Measurements from ENCODE around the gene GAS2L2. TPM values are rescaled to one million over a fixed set of nuclear protein-coding genes. Genes with fewer than 3 reads are reported as not detected.
A peak's percentile ranks its signal among the peaks of the same experiment; 100 is the strongest.

GAS2L2 gene
- total RNA-seq, 1 donor from 2014 or later, result 0.07 TPM

DNA sequence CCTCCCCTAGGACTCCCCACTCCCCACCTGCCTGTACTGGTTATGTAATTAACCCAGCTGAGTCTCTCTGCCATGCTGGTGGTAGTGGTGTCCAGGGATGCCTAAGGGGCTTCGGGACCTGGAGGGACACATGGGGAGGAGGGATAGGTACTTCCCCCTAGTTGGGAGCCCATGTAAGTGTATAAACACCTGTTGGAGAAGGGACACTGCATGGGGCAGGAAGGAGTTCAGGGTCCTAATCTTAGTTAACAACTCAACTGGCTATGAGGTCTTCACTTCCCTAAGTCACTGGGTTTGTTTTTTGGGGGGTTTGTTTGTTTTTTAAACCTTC, 20.3 kb downstream of the GAS2L2 start:
- no peak overlapping the region for H3K27ac ChIP-seq (ENCODE audit: low read depth, low read length)

DNA sequence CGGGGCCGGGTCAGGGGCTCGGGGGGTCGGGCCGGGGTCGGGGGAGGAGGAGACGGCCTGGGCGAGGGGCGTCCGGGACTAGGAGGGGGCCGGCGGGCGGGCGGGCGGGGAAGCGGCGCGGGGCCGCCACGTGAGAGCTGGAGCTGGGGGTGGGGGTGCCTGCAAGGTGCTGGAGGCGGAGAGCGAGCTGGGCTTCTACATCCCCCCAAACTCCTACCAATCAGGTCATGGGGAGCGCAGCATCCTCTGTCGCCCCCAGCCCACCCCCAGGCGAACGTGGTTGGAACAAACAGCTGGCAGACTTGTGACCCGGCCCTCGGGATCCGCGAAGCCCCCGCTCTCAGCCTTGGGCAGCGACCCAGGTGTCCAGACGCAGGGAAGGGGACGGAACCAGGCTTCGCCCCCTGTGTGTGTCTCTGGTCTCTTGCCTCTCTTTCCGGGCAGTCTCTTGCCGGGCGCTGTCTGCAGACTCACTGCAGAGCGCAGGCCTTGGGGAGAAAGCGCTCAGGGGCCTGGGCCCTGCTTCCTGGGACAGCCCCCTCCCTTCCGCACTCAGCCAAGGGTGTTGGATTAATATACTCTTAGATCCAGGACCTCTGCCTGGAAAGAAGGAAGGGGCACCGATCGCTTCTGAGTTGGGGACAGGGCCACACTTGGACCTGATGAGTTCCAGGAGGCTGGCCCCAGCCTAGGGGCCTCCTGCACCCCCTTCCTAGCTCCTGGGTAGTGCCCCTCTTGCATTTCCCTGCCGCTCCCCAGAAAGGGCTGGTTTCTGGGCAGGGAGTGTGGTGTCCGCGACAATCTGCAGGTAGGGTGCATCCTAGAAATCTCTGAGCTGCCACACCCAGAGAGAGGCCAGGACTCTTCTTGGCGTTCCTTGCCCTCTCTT, 20.9 kb downstream of the GAS2L2 start:
- no peak for DNase-seq (ENCODE audit: low read depth)
- peak overlapping the region; percentile 80 for H3K27ac Mint-ChIP-seq (ENCODE audit: unreplicated experiment)
- H3K4me2 ChIP-seq (ENCODE audit: low read length), result peak overlapping the region; percentile 94
- peak overlapping the region; percentile 58 for H3K9ac ChIP-seq (ENCODE audit: low read length)
- peak overlapping the region; percentile 62 for H3K4me3 ChIP-seq (ENCODE audit: insufficient read depth, low read depth, low read length)
- peak overlapping the region; percentile 88 for H3K4me3 Mint-ChIP-seq (ENCODE audit: unreplicated experiment)
- H4K20me1 ChIP-seq (ENCODE audit: insufficient read depth, low read length), result peaks cover 23% of the 10 kb centered on the region
- TF ChIP-seq, protein P1, sequence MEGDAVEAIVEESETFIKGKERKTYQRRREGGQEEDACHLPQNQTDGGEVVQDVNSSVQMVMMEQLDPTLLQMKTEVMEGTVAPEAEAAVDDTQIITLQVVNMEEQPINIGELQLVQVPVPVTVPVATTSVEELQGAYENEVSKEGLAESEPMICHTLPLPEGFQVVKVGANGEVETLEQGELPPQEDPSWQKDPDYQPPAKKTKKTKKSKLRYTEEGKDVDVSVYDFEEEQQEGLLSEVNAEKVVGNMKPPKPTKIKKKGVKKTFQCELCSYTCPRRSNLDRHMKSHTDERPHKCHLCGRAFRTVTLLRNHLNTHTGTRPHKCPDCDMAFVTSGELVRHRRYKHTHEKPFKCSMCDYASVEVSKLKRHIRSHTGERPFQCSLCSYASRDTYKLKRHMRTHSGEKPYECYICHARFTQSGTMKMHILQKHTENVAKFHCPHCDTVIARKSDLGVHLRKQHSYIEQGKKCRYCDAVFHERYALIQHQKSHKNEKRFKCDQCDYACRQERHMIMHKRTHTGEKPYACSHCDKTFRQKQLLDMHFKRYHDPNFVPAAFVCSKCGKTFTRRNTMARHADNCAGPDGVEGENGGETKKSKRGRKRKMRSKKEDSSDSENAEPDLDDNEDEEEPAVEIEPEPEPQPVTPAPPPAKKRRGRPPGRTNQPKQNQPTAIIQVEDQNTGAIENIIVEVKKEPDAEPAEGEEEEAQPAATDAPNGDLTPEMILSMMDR (IDR thresholded peaks at IDR 0.05; ENCODE audit: insufficient read depth, low read depth, low read length), result no peak
- H3K36me3 ChIP-seq (ENCODE audit: insufficient read depth, low read length), result peaks cover 8% of the 10 kb centered on the region
- peaks cover 24% of the 10 kb centered on the region for H3K4me1 Mint-ChIP-seq (ENCODE audit: low read depth, unreplicated experiment)
- H3K9me3 ChIP-seq (ENCODE audit: insufficient read depth, low read depth, low read length), result no peaks in the 10 kb centered on the region
- peaks cover 6% of the 10 kb centered on the region for H3K27me3 Mint-ChIP-seq (ENCODE audit: low read depth, unreplicated experiment)
- H3K27ac ChIP-seq (ENCODE audit: low read depth, low read length), result no peak overlapping the region
- H2AFZ ChIP-seq (ENCODE audit: low read depth, low read length), result no peak overlapping the region
- H3K4me1 ChIP-seq (ENCODE audit: insufficient read depth, low read length), result peaks cover 15% of the 10 kb centered on the region
- no peaks in the 10 kb centered on the region for H3K9me3 Mint-ChIP-seq (ENCODE audit: unreplicated experiment)
- no peaks in the 10 kb centered on the region for H3K27me3 ChIP-seq (ENCODE audit: insufficient read depth, low read length)
- H3K36me3 Mint-ChIP-seq (ENCODE audit: low read depth, unreplicated experiment), result peaks cover 11% of the 10 kb centered on the region
- no peaks in the 10 kb centered on the region for H3K79me2 ChIP-seq (ENCODE audit: insufficient read depth, low read length)
- no peak for FAIRE-seq

More for the DNA sequence above, 20.3 kb downstream of the GAS2L2 start:
- FAIRE-seq, result no peak
- Histone ChIP-seq H3K4me2 (ENCODE audit: low read length) (peak overlapping the region; percentile 94), H3K4me1 (ENCODE audit: insufficient read depth, low read length) (peaks cover 12% of the 10 kb centered on the region), H3K36me3 (ENCODE audit: insufficient read depth, low read length) (peaks cover 2% of the 10 kb centered on the region), H3K4me3 (ENCODE audit: insufficient read depth, low read depth, low read length) (peak overlapping the region; percentile 62), H3K27me3 (ENCODE audit: insufficient read depth, low read length) (no peaks in the 10 kb centered on the region), H3K9me3 (ENCODE audit: insufficient read depth, low read depth, low read length) (no peaks in the 10 kb centered on the region), H3K79me2 (ENCODE audit: insufficient read depth, low read length) (no peaks in the 10 kb centered on the region), H3K9ac (ENCODE audit: low read length) (no peak overlapping the region), H2AFZ (ENCODE audit: low read depth, low read length) (no peak overlapping the region), H4K20me1 (ENCODE audit: insufficient read depth, low read length) (peaks cover 17% of the 10 kb centered on the region)
- Mint-ChIP-seq H3K9me3 (ENCODE audit: unreplicated experiment) (no peaks in the 10 kb centered on the region), H3K27me3 (ENCODE audit: low read depth, unreplicated experiment) (peaks cover 6% of the 10 kb centered on the region), H3K36me3 (ENCODE audit: low read depth, unreplicated experiment) (peaks cover 11% of the 10 kb centered on the region), H3K27ac (ENCODE audit: unreplicated experiment) (no peak overlapping the region), H3K4me1 (ENCODE audit: low read depth, unreplicated experiment) (peaks cover 19% of the 10 kb centered on the region), H3K4me3 (ENCODE audit: unreplicated experiment) (peak overlapping the region; percentile 88)
- TF ChIP-seq, protein P1 (IDR thresholded peaks at IDR 0.05; ENCODE audit: insufficient read depth, low read depth, low read length), result no peak
- no peak for TF ChIP-seq EZH2 (IDR thresholded peaks at IDR 0.05; ENCODE audit: insufficient read depth, low read length)
- DNase-seq (ENCODE audit: low read depth), result no peak

All from astrocyte (in vitro differentiated cells and primary cell).